ENCODE results near the gene MSI2. TPM values are rescaled to one million over a fixed set of nuclear protein-coding genes. Genes with fewer than 3 reads are reported as not detected.

MSI2 gene
- total and polyA plus RNA-seq, 9 of the 15 experiments (the other 6 are each of a cell fraction or from before 2014, with no cell fraction given) = 4.6 to 61.8 (median 42.4) TPM

GRCh38 chr17:57375040-57375769 lies 118.9 kb downstream of the MSI2 start:
- POLR2A ChIA-PET = interaction anchor here (2.1 kb wide), 1 partner anchor 10 kb away, joined by 7 read pairs; no protein-coding TSS in a partner anchor
- Histone ChIP-seq H3K9me1 (ENCODE audit: control insufficient read depth, insufficient read depth, low read length) (peaks cover 6% of the 10 kb centered on the region), H4K20me1 (replicated peaks; ENCODE audit: control insufficient read depth, insufficient read depth, low read length) (peaks cover 7% of the 10 kb centered on the region; the same call in 1 of the 2 replicates), H3K27me3 (ENCODE audit: control insufficient read depth in 2 of 2, insufficient read depth in 2 of 2, low read length in 2 of 2) (no peaks in the 10 kb centered on the region), H3K9ac (ENCODE audit: insufficient read depth in 1 of 2, low read depth in 2 of 2, low read length in 2 of 2) (no peak overlapping the region), H3K9me3 (replicated peaks; ENCODE audit: control insufficient read depth, insufficient read depth, low read depth, low read length) (0 out of 2 replicates have a peak, but pooled peaks cover 7% of the 10 kb centered on the region), H3K4me3 (no peak overlapping the region), H3K27ac (ENCODE audit: extremely low read depth, low read depth, low read length) (no peak overlapping the region), H3K4me2 (ENCODE audit: insufficient read depth, low read length) (peak overlapping the region; percentile 17; the same call in 1 of the 2 replicates), H3K36me3 (ENCODE audit: control insufficient read depth, insufficient read depth, low read length) (no peaks in the 10 kb centered on the region), H3K79me2 (ENCODE audit: control insufficient read depth, insufficient read depth, low read length) (peaks cover 20% of the 10 kb centered on the region), H2AFZ (ENCODE audit: low read depth, low read length) (no peak overlapping the region), H3K4me1 (replicated peaks in 1 of 2; ENCODE audit: control insufficient read depth in 2 of 2, insufficient read depth in 2 of 2, low read length in 2 of 2) (peaks cover 27 to 47% of the 10 kb centered on the region in 2 experiments)
- in situ Hi-C loops (cut with MboI) (no loop called here), intact Hi-C loops (cut with micrococcal nuclease) (no loop called here)
- no peak for DNase-seq (ENCODE audit: extremely low read depth in 1 of 4, low spot score in 3 of 4)
- no TSS peak for BruUV-seq (replicated peaks)
- CTCF ChIA-PET (ENCODE audit: low intra/inter-chr PET ratio) = no interaction called here
- 64% methylated on average over 11 of the region's 11 CpGs for WGBS (ENCODE audit: insufficient coverage, low coverage, missing lambda C conversion rate)
- no peak for ATAC-seq
- FAIRE-seq = no peak
- TF ChIP-seq GTF3C2 (IDR thresholded peaks at IDR 0.05; ENCODE audit: borderline replicate concordance, extremely low read depth, insufficient read length) = no peak
- TF ChIP-seq NFATC3 (IDR thresholded peaks at IDR 0.05) = no peak
- no peak for TF ChIP-seq TEAD1 (CRISPR knock-in tag; IDR thresholded peaks at IDR 0.05)
- TF ChIP-seq, protein P1, sequence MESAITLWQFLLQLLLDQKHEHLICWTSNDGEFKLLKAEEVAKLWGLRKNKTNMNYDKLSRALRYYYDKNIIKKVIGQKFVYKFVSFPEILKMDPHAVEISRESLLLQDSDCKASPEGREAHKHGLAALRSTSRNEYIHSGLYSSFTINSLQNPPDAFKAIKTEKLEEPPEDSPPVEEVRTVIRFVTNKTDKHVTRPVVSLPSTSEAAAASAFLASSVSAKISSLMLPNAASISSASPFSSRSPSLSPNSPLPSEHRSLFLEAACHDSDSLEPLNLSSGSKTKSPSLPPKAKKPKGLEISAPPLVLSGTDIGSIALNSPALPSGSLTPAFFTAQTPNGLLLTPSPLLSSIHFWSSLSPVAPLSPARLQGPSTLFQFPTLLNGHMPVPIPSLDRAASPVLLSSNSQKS (CRISPR knock-in tag; IDR thresholded peaks at IDR 0.05) = no peak
- TF ChIP-seq CEBPG (CRISPR knock-in tag; IDR thresholded peaks at IDR 0.05) = no peak
- peak in 1 of 2 experiments; percentile 45; a peak in 1 of 4 replicates for TF ChIP-seq CEBPG (tag; conservative IDR thresholded peaks at IDR 0.05 in 1 of 2, IDR thresholded peaks at IDR 0.05 in 1 of 2)
- TF ChIP-seq POLR2H (tag; IDR thresholded peaks at IDR 0.05; ENCODE audit: low read depth) = no peak
- TF ChIP-seq E2F4 (CRISPR knock-in tag; IDR thresholded peaks at IDR 0.05; ENCODE audit: low read depth) = no peak
- TF ChIP-seq TAF7 (tag; IDR thresholded peaks at IDR 0.05) = no peak
- no peak for TF ChIP-seq ZBTB1 (CRISPR knock-in tag; IDR thresholded peaks at IDR 0.05; ENCODE audit: borderline replicate concordance, low read depth)
- TF ChIP-seq PHB2 (IDR thresholded peaks at IDR 0.05; ENCODE audit: low read depth) = no peak
- no peak for TF ChIP-seq HSF4 (CRISPR knock-in tag; IDR thresholded peaks at IDR 0.05; ENCODE audit: borderline replicate concordance)
- no peak for TF ChIP-seq ARHGAP35 (IDR thresholded peaks at IDR 0.05; ENCODE audit: partially characterized antibody)
- no peak for TF ChIP-seq ESRRB (CRISPR knock-in tag; IDR thresholded peaks at IDR 0.05; ENCODE audit: borderline replicate concordance)
- no peak for TF ChIP-seq GABPB2 (CRISPR knock-in tag; conservative IDR thresholded peaks at IDR 0.05)
- no peak for TF ChIP-seq HDAC3 (IDR thresholded peaks at IDR 0.05; ENCODE audit: borderline replicate concordance, partially characterized antibody)
- no peak for TF ChIP-seq NFRKB (IDR thresholded peaks at IDR 0.05; ENCODE audit: low read depth)
- no peak for TF ChIP-seq ZNF324 (CRISPR knock-in tag; IDR thresholded peaks at IDR 0.05)

Data from K562 (cell line).